T-helper 1 cell treated with Interleukin-12 subunit alpha and Interleukin-12 subunit beta and Interleukin-4 antibody, amounts not matched to agents 30 ng/mL and 1 ng/mL, for 36 hours (primary cell): ENCODE data around the gene KHSRP. TPM values are rescaled to one million over a fixed set of nuclear protein-coding genes. Genes with fewer than 3 reads are reported as not detected.

Experiments used
- intact Hi-C: fragments of 100-400 bp; cut with micrococcal nuclease; formaldehyde crosslinking; loops from one replicate; pipeline ENCODE4 v1.15.1; 2024
- total RNA-seq: library from RNA; stranded (reverse); gene quantifications from 2 replicates; pipeline ENCODE4 v1.2.3, GENCODE V29; 2022

The KHSRP gene
- total RNA-seq, 1 donor from 2014 or later = 269 TPM

DNA sequence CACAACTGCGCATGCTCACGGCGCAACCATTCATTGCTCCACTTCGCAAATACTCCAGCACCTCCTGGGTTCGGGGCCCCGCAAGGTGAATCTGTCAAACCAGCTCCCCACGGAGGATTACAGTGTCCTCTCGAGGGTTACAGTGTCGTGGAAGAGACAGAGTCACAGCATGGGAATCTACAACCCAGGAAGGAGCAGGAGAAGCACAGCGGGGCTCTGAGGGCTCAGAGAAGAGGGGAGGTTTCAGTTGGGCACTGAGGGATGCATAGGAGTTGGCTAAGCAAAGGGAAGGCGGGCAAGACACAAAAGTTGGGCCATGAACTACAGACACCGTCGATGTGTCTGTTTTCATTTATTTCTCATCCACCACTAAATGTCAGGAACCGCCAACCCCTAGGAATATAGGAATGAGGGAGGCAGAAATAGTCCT is 30.6 kb downstream of the KHSRP start:
- intact Hi-C loops = loop anchor here (1.0 to 5.0 kb wide), 6 partner anchors 21 to 490 kb away; partner anchors contain the start of genes CLPP, GPR108, TRIP10 and VMAC

DNA sequence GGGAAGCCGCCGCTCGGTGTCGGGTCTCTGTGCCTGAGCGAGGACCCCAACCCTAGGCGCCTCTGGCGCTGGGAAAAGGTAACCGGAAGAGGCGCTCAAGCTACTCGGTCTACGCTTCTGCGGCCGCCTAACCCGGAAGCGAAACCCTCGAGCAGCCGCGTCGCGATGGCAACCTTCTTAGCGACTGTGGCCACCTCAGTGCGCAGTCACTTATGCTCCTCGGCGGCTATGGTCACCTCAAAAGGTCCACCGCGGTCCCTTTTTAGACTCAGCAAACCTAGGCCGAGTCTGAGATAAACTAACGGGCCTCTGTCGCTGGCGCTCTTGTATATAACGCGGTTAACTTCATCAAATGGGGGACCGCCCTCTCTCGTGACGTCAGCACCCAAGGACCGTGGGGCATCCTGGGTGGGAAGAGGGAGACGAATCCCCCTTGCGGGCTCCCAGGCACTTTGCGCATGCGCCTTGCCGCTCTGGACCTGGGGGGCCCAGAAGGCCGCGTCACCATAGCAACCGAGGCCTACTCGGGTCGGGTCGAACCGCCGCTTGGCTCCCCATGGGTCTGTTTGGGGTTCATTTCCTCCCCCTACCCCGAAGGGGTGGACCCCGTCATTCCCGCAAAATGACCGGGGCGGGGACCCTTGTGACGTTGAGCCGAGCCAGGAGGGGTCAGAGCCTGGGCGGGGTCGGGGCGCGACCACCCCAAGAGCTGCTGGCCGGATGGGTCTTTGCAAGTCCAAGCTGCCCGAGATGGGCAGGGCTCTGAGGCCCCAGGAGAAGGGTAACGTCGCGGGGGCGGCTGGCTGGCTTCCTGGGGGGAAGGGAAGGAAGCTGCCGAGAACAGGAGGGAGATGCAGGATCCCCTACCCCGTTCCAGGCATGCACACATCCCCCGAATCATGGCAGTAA is 31.3 kb downstream of the KHSRP start, which contains the start of gene GTF2F1:
Gene GTF2F1, minus strand, starts transcription at position 91 of the 909 bp plus-strand sequence. CDS start 169 bp downstream, outside the sequence.
- intact Hi-C loops = loop anchor here (1.0 to 5.0 kb wide), 6 partner anchors 20 to 489 kb away; partner anchors contain the start of genes CLPP, GPR108, TRIP10 and VMAC

- intact Hi-C loops = loop anchor here (1.0 to 5.0 kb wide), 6 partner anchors 19 to 488 kb away; partner anchors contain the start of genes CLPP, GPR108, TRIP10 and VMAC
These were observed 32.2 kb downstream of the KHSRP start for GRCh38 chr19:6392221-6393073.

- intact Hi-C loops = no loop called here
These were observed 37.2 kb downstream of the KHSRP start for GRCh38 chr19:6387372-6387771.

DNA sequence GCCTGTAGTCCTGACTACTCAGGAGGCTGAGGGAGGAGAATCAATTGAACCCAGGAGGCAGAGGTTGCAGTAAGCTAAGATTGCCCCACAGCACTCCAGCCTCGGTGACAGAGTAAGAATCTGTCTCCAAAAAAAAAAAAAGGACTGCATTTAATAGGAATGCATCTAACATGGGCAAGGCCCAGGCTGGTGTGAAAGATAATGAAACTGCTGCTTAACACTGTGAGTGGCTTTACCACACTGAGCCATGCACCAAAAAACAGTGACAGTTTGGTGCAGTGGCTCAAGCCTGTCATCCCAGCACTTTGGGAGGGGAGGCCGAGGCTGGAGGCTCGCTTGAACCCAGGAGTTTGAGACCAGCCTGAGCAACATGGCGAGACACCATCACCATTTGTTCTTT is 40.2 kb downstream of the KHSRP start:
- intact Hi-C loops = no loop called here

- intact Hi-C loops = no loop called here
These were observed 41.4 kb downstream of the KHSRP start for GRCh38 chr19:6383188-6383587.

DNA sequence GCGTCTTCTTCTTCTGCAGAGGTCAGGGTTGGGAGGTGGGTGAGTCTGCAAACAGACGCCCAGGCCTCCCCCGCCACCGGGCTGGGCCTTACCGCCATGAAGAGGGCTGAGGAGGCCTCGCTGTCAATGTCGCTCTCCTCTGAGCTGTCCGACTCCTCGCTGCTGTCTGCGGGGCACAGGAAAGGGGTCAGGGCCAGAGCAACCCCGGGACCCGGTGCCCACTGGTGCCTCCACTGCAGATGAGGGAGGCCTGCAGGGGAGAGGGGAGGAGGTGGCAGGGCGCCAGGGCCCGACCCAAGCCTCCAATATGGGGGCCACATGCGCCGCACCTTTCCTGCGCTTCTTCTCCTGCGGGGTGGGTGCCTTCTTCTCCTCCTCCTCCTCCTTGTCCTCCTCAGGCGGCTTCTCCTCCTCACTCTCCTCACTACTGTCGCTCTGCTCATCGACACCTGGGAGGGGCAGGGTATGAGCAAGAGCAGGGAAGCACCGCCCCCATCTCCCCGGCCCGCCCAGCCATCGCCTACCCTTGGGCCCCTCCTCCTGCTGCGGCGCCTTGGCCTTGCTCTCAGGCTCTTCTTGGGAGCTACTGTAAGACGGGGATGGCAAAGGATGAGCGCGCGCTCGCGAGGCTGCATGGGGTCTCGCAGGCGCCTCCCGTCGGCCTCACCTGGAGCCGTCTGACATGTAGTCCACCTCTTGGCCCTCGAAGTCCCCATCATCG is 43.4 kb downstream of the KHSRP start:
- intact Hi-C loops = no loop called here

GRCh38 chr19:6379744-6380143 is 44.9 kb downstream of the KHSRP start:
- intact Hi-C loops = no loop called here

- intact Hi-C loops = no loop called here
These were observed 46.1 kb downstream of the KHSRP start for GRCh38 chr19:6378486-6378885.

- intact Hi-C loops = no loop called here
These were observed 46.6 kb downstream of the KHSRP start for GRCh38 chr19:6378041-6378440.

DNA sequence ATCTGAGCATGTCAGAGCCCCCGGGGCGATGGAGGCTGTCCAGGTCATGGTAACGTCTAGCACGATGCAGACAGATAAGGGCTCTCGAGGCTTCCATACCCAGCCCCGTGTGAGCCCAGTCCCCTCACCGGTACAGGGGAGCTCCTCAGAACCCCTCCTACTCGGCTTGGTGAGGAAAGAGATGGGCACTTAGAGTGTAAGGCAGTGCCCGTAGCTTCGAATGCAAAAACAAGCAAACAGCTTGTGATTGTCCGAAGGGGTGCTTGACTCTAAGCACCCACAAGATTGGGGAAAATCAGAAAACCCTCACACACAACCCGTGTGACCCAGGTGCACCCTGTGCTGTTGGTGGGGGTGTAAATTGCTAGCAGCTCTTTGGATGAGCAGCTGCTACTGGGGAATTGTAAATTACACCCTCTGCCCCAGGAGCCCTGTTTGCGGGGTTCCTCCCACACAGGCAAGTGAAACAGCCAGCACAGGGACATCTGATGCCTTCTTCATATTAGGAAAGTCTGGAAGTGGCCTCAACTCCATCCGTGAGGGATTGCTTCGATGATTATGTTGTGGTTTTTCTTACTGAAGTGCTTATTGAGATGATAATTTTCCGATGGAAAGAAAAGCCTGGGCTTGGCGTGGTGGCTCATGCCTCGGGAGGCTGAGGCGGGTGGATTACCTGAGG is 48.0 kb downstream of the KHSRP start:
- intact Hi-C loops = no loop called here

GRCh38 chr19:6375411-6376010 is 49.1 kb downstream of the KHSRP start, which contains the start of gene PSPN:
PSPN (minus strand) TSS chr19:6375933; CDS start chr19:6375849, 84 bp downstream.
- intact Hi-C loops = no loop called here

DNA sequence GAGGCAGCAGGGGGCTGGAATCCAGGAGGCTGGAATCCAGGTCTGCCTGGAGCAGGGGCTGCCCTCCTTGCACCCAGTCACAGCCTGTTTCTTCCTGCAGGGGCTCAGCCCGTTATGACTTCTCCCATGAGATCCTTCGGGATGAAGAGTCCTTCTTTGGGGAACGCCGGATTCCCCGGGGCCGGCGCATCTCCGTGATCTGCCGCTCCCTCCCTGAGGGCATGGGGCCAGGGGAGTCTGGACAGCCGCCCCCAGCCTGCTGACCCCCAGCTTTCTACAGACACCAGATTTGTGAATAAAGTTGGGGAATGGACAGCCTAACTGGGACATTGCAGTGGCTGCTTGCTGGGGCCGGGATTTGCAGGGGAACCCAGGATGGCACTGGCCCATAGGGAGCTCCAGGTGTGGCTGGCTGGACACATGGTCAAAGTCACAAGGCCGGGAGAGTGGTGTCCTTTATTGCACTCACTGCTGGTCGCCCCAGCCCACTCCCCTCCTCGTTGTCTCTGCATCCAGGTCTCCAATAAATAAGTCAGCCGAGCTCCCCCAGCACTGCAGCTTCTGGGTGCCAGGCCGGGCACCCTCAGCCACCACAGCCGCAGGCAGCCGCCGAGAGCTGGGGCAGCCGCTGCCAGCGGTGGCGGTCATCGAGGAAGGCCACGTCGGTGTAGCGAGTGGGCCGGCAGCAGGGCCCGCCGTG is 49.8 kb downstream of the KHSRP start:
- intact Hi-C loops = loop anchor here (5.0 kb wide), 2 partner anchors 1547 to 1973 kb away; partner anchors contain the start of genes CHAF1A, SH3GL1 and SNAPC2

DNA sequence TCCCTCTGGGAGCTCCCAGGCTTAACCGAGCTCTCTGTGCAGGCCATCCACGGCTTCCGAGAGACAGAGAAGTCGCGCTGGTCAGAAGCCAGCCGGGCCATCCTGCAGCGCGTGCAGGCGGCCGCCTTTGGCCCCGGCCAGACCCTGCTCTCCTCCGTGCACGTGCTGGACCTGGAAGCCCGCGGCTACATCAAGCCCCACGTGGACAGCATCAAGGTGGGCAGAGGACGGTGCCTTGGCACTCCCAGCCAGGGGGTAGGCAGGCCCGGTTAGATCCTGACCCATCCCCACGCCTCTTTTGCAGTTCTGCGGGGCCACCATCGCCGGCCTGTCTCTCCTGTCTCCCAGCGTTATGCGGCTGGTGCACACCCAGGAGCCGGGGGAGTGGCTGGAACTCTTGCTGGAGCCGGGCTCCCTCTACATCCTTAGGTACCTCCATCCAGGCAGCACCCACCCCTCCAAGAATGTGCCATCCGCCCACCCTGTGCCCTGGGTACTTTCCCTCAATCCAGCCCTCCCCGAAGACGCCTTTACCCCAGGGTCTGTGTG is 50.4 kb downstream of the KHSRP start:
- intact Hi-C loops = loop anchor here (5.0 kb wide), 2 partner anchors 1548 to 1972 kb away; partner anchors contain the start of genes CHAF1A, SH3GL1 and SNAPC2

DNA sequence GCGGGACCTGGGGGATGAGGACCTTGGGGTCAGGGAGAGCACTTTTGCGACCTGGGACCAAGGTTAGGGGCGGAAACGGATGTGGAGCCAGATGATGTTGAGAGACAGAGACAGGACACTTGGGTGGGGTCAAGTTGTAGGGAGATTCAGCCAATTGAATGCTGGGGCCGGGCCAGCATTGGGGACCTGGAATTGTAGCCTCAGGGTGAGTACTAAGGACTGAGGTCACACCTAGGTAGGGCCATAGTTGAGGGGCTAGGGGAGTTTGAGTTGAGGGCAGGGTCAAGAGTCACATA is 50.9 kb downstream of the KHSRP start:
- intact Hi-C loops = loop anchor here (1.0 to 5.0 kb wide), 11 partner anchors 20 to 1971 kb away; partner anchors contain the start of genes CHAF1A, DUS3L, GTF2F1 and RFX2

- intact Hi-C loops = loop anchor here (1.0 to 5.0 kb wide), 11 partner anchors 20 to 1971 kb away; partner anchors contain the start of genes CHAF1A, DUS3L, GTF2F1 and RFX2
These were observed 51.4 kb downstream of the KHSRP start for GRCh38 chr19:6373096-6373812.

GRCh38 chr19:6372594-6373095 is 52.0 kb downstream of the KHSRP start, which contains the start of gene ALKBH7:
ALKBH7 (plus strand) TSS chr19:6372794; CDS start chr19:6372821, 27 bp downstream.
- intact Hi-C loops = loop anchor here (1.0 to 5.0 kb wide), 16 partner anchors 11 to 1970 kb away; partner anchors contain the start of genes CHAF1A, CLPP, DUS3L and GTF2F1
